HepG2 (cell line): ENCODE results near the gene TNFRSF13B. TPM values are rescaled to one million over a fixed set of nuclear protein-coding genes. Genes with fewer than 3 reads are reported as not detected.

ENCODE experiments used
- ATAC-seq: fragments of 200-7000 bp; cut with Tn5 transposase; 3 replicates; pipeline ENCODE4 v1.9.1; 2020; ENCODE audit warnings: mild to moderate bottlenecking, moderate library complexity
- BruUV-seq: library from RNA; stranded (reverse); fragments of 400-500 nt; replicated peaks from 2 replicates; lab custom pipeline; 2021; lab: Mats Ljungman, UMichigan
- CTCF ChIA-PET: fragments of 300-600 bp; formaldehyde crosslinking; extraction: SDS; loops from one replicate; lab custom pipeline; 2021; ENCODE audit warnings: low total read pairs, inconsistent platforms, low intra/inter-chr PET ratio; lab: Yijun Ruan, JAX
- POLR2A ChIA-PET: fragments of 350-600 bp; sonication (Branson Sonifier 250); formaldehyde crosslinking; loops from one replicate; lab custom pipeline; 2020; ENCODE audit warnings: antibody characterized with exemption, inconsistent platforms; lab: Yijun Ruan, JAX
- DNase-seq: peaks from one replicate; pipeline ENCODE4 v3.0.0-alpha.2; 2015; ENCODE audit warnings: low spot score
- FAIRE-seq: peaks from 3 replicates; lab custom pipeline; 2011; peaks lifted over from hg19 to GRCh38; lab: Jason Lieb, UNC
- H2AFZ ChIP-seq: one replicate; pipeline ENCODE4 v1.6.1; 2011; ENCODE audit warnings: low read length, inconsistent platforms
- H3K27ac ChIP-seq: fragments of 300-600 bp; 3 replicates; pipeline ENCODE4 v1.8.0; 2011; ENCODE audit warnings: mixed run types, mild to moderate bottlenecking, mixed read lengths, low read length, inconsistent platforms; ENCODE audit not compliant: insufficient read depth; ENCODE audit errors: extremely low read length
- H3K27me3 ChIP-seq, 2 experiments: fragments of 200-600 bp in 1 of 2; 2 replicates in 1 of 2; 3 replicates in 1 of 2; pipeline versions ENCODE4 v1.6.0 to v1.8.0; 2011; ENCODE audit warnings: low read length in 2 of 2, mild to moderate bottlenecking in 2 of 2, moderate library complexity in 2 of 2, inconsistent platforms in 1 of 2; ENCODE audit not compliant: insufficient read depth in 2 of 2, control insufficient read depth in 1 of 2
- H3K36me3 ChIP-seq, 2 experiments: fragments of 200-600 bp in 1 of 2; replicated peaks in 1 of 2; 2 replicates in 1 of 2; 3 replicates in 1 of 2; pipeline versions ENCODE4 v1.5.1 to v1.8.0; 2011; ENCODE audit warnings: low read length in 2 of 2, inconsistent platforms in 1 of 2; ENCODE audit not compliant: insufficient read depth in 2 of 2, control insufficient read depth in 1 of 2
- H3K4me1 ChIP-seq: 2 replicates; pipeline ENCODE4 v1.5.1; 2012; ENCODE audit warnings: low read length, inconsistent platforms; ENCODE audit not compliant: insufficient read depth
- H3K4me2 ChIP-seq: 2 replicates; pipeline ENCODE4 v1.6.0; 2011; ENCODE audit warnings: low read depth, low read length, inconsistent platforms
- H3K4me3 ChIP-seq, 3 experiments: fragments of 200-600 bp in 1 of 3; sonication (generic), shearing (Covaris generic) in 1 of 3; replicated peaks in 1 of 3; 2 replicates each; pipeline ENCODE4 v1.5.1; 2011 to 2016; ENCODE audit warnings: low read length in 3 of 3, inconsistent platforms in 2 of 3, low read depth in 2 of 3, mild to moderate bottlenecking in 2 of 3, control low read depth in 1 of 3, mixed read lengths in 1 of 3; ENCODE audit not compliant: insufficient read depth in 1 of 3
- H3K79me2 ChIP-seq: one replicate; pipeline ENCODE4 v1.6.1; 2011; ENCODE audit warnings: low read length, inconsistent platforms; ENCODE audit not compliant: insufficient read depth
- H3K9ac ChIP-seq: 2 replicates; pipeline ENCODE4 v1.6.0; 2011; ENCODE audit warnings: mild to moderate bottlenecking, low read depth, low read length, inconsistent platforms; ENCODE audit not compliant: insufficient read depth
- H3K9me3 ChIP-seq: 2 replicates; pipeline ENCODE4 v1.5.1; 2012; ENCODE audit warnings: mild to moderate bottlenecking, low read length
- H4K20me1 ChIP-seq: 2 replicates; pipeline ENCODE4 v1.6.0; 2011; ENCODE audit warnings: inconsistent platforms, mild to moderate bottlenecking, low read length, moderate library complexity; ENCODE audit not compliant: insufficient read depth
- ATF1 ChIP-seq: IDR thresholded peaks from 2 replicates; pipeline ENCODE4 v1.6.1; 2016; ENCODE audit warnings: mild to moderate bottlenecking, control low read depth
- BCL6 ChIP-seq: IDR thresholded peaks from 2 replicates; pipeline ENCODE4 v1.6.1; 2016; ENCODE audit warnings: missing genetic modification reagents, missing compliant biosample characterization
- CBFB ChIP-seq: sonication (generic); formaldehyde crosslinking; IDR thresholded peaks from 2 replicates; pipeline ENCODE4 v1.4.0; 2020; ENCODE audit warnings: missing genetic modification reagents
- EHMT2 ChIP-seq: fragments of 200-600 bp; sonication (generic); IDR thresholded peaks from 2 replicates; pipeline ENCODE4 v1.7.0; 2017; ENCODE audit warnings: antibody characterized with exemption, low read depth, low read length, borderline replicate concordance
- FOXA1 ChIP-seq, 2 experiments: fragments of 450-650 bp in 1 of 2; sonication (generic) in 1 of 2; formaldehyde crosslinking in 1 of 2; IDR thresholded peaks; 2 replicates each; pipeline versions ENCODE4 v1.4.0 to v1.6.1; 2016 to 2020; ENCODE audit warnings: missing genetic modification reagents in 1 of 2
- KDM5A ChIP-seq: fragments of 200-600 bp; sonication (generic); IDR thresholded peaks from 2 replicates; pipeline ENCODE4 v1.7.0; 2018; ENCODE audit warnings: antibody characterized with exemption, mild to moderate bottlenecking, low read length, borderline replicate concordance
- MNT ChIP-seq: fragments of 450-650 bp; IDR thresholded peaks from 2 replicates; pipeline ENCODE4 v1.6.1; 2016
- NBN ChIP-seq: fragments of 450-650 bp; conservative IDR thresholded peaks from 2 replicates; pipeline ENCODE4 v1.6.1; 2017
- POLR2AphosphoS2 ChIP-seq: IDR thresholded peaks from 2 replicates; pipeline ENCODE4 v1.6.1; 2011; ENCODE audit warnings: low read depth, low read length, improper control_type of control experiment
- RAD51 ChIP-seq: fragments of 450-650 bp; IDR thresholded peaks from 2 replicates; pipeline ENCODE4 v1.6.1; 2016; ENCODE audit warnings: borderline replicate concordance
- TSC22D2 ChIP-seq: sonication (generic); formaldehyde crosslinking; IDR thresholded peaks from 2 replicates; pipeline ENCODE4 v1.5.1; 2020; ENCODE audit warnings: missing genetic modification reagents, mild to moderate bottlenecking, borderline replicate concordance
- ZNF607 ChIP-seq: sonication (generic); formaldehyde crosslinking; IDR thresholded peaks from 2 replicates; pipeline ENCODE4 v1.5.1; 2020; ENCODE audit warnings: missing genetic modification reagents, mild to moderate bottlenecking, borderline replicate concordance
- ZNF670 ChIP-seq: sonication (generic); formaldehyde crosslinking; IDR thresholded peaks from 2 replicates; pipeline ENCODE4 v1.8.0; 2022; ENCODE audit warnings: mild to moderate bottlenecking, missing genetic modification reagents, borderline replicate concordance
- ZNF7 ChIP-seq: IDR thresholded peaks from 2 replicates; pipeline ENCODE4 v1.6.1; 2016; ENCODE audit warnings: missing biosample characterization, missing genetic modification reagents
- WGBS: methylation state at CpG from one replicate; pipeline ENCODE4 v1.1.6; 2017; ENCODE audit warnings: low lambda C conversion rate; 5-methylcytosine and 5-hydroxymethylcytosine counted together
- in situ Hi-C: cut with HindIII; loops from 2 replicates; pipeline ENCODE4 v1.10.0; 2017; ENCODE audit warnings: low pct_unique_long_range_greater_than_20kb; ENCODE audit not compliant: extremely low pct_ligation_motif_present
- intact Hi-C: fragments of 100-400 bp; cut with micrococcal nuclease; formaldehyde crosslinking; loops from one replicate; pipeline ENCODE4 v1.10.0; 2022; ENCODE audit not compliant: unreplicated experiment
- polyA plus RNA-seq, 8 experiments: library from polyadenylated mRNA; depleted of rRNA in 3 of 8; stranded (reverse) in 7 of 8; unstranded in 1 of 8; fragments of >200 nt; fragmentation: Illumina TruSeq in 4 of 8; extraction: Trizol in 4 of 8; gene quantifications; 2 replicates each; pipeline versions ENCODE4 v1.2.1 to v1.2.3, GENCODE V29; 2011 to 2016; ENCODE audit warnings: low read depth in 4 of 8, missing spikeins in 1 of 8, mixed read lengths in 1 of 8; ENCODE audit not compliant: insufficient read depth in 1 of 8
- total RNA-seq, 5 experiments: library from RNA; depleted of rRNA; stranded (reverse); fragments of >200 nt; fragmentation: Illumina TruSeq; extraction: Trizol; gene quantifications; 2 replicates each; pipeline ENCODE4 v1.2.3, GENCODE V29; 2016; ENCODE audit warnings: low read depth in 1 of 5
- TF ChIP-seq, protein P1 (sequence below): sonication (generic); formaldehyde crosslinking; IDR thresholded peaks from 2 replicates; pipeline ENCODE4 v1.8.0; 2023; ENCODE audit warnings: mild to moderate bottlenecking, missing genetic modification reagents
- TF ChIP-seq, protein P2 (sequence below): sonication (generic); formaldehyde crosslinking; conservative IDR thresholded peaks from 2 replicates; pipeline ENCODE4 v1.4.0; 2020; ENCODE audit warnings: missing genetic modification reagents
- TF ChIP-seq, protein P3 (sequence below): sonication (generic); formaldehyde crosslinking; IDR thresholded peaks from 2 replicates; pipeline ENCODE4 v1.5.0; 2020; ENCODE audit warnings: mild to moderate bottlenecking, missing genetic modification reagents
- TF ChIP-seq, protein P4 (sequence below): conservative IDR thresholded peaks from 2 replicates; pipeline ENCODE4 v1.6.1; 2018; ENCODE audit warnings: missing genetic modification reagents

TNFRSF13B gene
- total and polyA plus RNA-seq, 2 of the 13 experiments (the other 11 are each of a cell fraction or from before 2014, with no cell fraction given): not detected

- no peak overlapping the region for H3K9ac ChIP-seq
- H3K9me3 ChIP-seq: no peaks in the 10 kb centered on the region
- H2AFZ ChIP-seq: no peak overlapping the region
- no peak overlapping the region for H3K4me3 ChIP-seq
- DNase-seq: no peak
- no peak overlapping the region for H3K4me2 ChIP-seq
- ATAC-seq: no peak
- no peaks in the 10 kb centered on the region for H4K20me1 ChIP-seq
- intact Hi-C loops (no loop called here), in situ Hi-C loops (no loop called here)
- ChIA-PET POLR2A (no interaction called here), CTCF (no interaction called here)
- H3K4me1 ChIP-seq: peaks cover 46% of the 10 kb centered on the region
- no peaks in the 10 kb centered on the region; a peak in 2 of 5 replicates for H3K27me3 ChIP-seq
- no peaks in the 10 kb centered on the region for H3K36me3 ChIP-seq
- H3K27ac ChIP-seq: no peak overlapping the region
- WGBS: 86% methylated on average over 11 of the region's 13 CpGs
- no peaks in the 10 kb centered on the region for H3K79me2 ChIP-seq
- BruUV-seq: no TSS peak
- no peak for FAIRE-seq
- TF ChIP-seq KDM5A (no peak), CBFB (no peak), ZNF7 (CRISPR knock-in tag) (no peak), FOXA1 (IDR thresholded peaks at IDR 0.05) (no peak), FOXA1 (CRISPR knock-in tag; IDR thresholded peaks at IDR 0.05) (no peak), TSC22D2 (CRISPR knock-in tag) (no peak), EHMT2 (no peak), MNT (no peak), ATF1 (CRISPR knock-in tag) (no peak), BCL6 (CRISPR knock-in tag) (no peak), RAD51 (no peak), NBN (no peak), ZNF670 (CRISPR knock-in tag) (no peak), POLR2AphosphoS2 (no peak), ZNF607 (CRISPR knock-in tag) (no peak)
- TF ChIP-seq, protein P1, sequence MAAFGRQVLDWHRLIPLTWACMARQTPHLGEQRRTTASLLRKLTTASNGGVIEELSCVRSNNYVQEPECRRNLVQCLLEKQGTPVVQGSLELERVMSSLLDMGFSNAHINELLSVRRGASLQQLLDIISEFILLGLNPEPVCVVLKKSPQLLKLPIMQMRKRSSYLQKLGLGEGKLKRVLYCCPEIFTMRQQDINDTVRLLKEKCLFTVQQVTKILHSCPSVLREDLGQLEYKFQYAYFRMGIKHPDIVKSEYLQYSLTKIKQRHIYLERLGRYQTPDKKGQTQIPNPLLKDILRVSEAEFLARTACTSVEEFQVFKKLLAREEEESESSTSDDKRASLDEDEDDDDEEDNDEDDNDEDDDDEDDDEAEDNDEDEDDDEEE (CRISPR knock-in tag): no peak
- TF ChIP-seq, protein P2, sequence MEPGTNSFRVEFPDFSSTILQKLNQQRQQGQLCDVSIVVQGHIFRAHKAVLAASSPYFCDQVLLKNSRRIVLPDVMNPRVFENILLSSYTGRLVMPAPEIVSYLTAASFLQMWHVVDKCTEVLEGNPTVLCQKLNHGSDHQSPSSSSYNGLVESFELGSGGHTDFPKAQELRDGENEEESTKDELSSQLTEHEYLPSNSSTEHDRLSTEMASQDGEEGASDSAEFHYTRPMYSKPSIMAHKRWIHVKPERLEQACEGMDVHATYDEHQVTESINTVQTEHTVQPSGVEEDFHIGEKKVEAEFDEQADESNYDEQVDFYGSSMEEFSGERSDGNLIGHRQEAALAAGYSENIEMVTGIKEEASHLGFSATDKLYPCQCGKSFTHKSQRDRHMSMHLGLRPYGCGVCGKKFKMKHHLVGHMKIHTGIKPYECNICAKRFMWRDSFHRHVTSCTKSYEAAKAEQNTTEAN (CRISPR knock-in tag): no peak
- TF ChIP-seq, protein P3, sequence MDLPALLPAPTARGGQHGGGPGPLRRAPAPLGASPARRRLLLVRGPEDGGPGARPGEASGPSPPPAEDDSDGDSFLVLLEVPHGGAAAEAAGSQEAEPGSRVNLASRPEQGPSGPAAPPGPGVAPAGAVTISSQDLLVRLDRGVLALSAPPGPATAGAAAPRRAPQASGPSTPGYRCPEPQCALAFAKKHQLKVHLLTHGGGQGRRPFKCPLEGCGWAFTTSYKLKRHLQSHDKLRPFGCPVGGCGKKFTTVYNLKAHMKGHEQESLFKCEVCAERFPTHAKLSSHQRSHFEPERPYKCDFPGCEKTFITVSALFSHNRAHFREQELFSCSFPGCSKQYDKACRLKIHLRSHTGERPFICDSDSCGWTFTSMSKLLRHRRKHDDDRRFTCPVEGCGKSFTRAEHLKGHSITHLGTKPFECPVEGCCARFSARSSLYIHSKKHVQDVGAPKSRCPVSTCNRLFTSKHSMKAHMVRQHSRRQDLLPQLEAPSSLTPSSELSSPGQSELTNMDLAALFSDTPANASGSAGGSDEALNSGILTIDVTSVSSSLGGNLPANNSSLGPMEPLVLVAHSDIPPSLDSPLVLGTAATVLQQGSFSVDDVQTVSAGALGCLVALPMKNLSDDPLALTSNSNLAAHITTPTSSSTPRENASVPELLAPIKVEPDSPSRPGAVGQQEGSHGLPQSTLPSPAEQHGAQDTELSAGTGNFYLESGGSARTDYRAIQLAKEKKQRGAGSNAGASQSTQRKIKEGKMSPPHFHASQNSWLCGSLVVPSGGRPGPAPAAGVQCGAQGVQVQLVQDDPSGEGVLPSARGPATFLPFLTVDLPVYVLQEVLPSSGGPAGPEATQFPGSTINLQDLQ (CRISPR knock-in tag): no peak
- TF ChIP-seq, protein P4, sequence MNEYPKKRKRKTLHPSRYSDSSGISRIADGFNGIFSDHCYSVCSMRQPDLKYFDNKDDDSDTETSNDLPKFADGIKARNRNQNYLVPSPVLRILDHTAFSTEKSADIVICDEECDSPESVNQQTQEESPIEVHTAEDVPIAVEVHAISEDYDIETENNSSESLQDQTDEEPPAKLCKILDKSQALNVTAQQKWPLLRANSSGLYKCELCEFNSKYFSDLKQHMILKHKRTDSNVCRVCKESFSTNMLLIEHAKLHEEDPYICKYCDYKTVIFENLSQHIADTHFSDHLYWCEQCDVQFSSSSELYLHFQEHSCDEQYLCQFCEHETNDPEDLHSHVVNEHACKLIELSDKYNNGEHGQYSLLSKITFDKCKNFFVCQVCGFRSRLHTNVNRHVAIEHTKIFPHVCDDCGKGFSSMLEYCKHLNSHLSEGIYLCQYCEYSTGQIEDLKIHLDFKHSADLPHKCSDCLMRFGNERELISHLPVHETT (CRISPR knock-in tag): no peak
These were observed 48.1 kb upstream of the TNFRSF13B start for GRCh38 chr17:17019891-17020456.
